ENCODE data around the gene TRIP13. TPM values are rescaled to one million over a fixed set of nuclear protein-coding genes. Genes with fewer than 3 reads are reported as not detected.

TRIP13 gene
- total and polyA plus RNA-seq, 2 of the 13 experiments (the other 11 are each of a cell fraction or from before 2014, with no cell fraction given), result 13.5 to 33.0 TPM

- H2AFZ ChIP-seq (ENCODE audit: low read length), result no peak overlapping the region
- H3K9me3 ChIP-seq (ENCODE audit: low read length), result no peaks in the 10 kb centered on the region
- DNase-seq (ENCODE audit: low spot score) (no peak), ATAC-seq (no peak), FAIRE-seq (no peak)
- TF ChIP-seq ZNF572 (CRISPR knock-in tag; IDR thresholded peaks at IDR 0.05), result no peak
- TF ChIP-seq CEBPZ (IDR thresholded peaks at IDR 0.05; ENCODE audit: low read length), result no peak
- TF ChIP-seq ZNF292 (CRISPR knock-in tag; IDR thresholded peaks at IDR 0.05; ENCODE audit: borderline replicate concordance, low read depth), result no peak
- TF ChIP-seq, protein P1, sequence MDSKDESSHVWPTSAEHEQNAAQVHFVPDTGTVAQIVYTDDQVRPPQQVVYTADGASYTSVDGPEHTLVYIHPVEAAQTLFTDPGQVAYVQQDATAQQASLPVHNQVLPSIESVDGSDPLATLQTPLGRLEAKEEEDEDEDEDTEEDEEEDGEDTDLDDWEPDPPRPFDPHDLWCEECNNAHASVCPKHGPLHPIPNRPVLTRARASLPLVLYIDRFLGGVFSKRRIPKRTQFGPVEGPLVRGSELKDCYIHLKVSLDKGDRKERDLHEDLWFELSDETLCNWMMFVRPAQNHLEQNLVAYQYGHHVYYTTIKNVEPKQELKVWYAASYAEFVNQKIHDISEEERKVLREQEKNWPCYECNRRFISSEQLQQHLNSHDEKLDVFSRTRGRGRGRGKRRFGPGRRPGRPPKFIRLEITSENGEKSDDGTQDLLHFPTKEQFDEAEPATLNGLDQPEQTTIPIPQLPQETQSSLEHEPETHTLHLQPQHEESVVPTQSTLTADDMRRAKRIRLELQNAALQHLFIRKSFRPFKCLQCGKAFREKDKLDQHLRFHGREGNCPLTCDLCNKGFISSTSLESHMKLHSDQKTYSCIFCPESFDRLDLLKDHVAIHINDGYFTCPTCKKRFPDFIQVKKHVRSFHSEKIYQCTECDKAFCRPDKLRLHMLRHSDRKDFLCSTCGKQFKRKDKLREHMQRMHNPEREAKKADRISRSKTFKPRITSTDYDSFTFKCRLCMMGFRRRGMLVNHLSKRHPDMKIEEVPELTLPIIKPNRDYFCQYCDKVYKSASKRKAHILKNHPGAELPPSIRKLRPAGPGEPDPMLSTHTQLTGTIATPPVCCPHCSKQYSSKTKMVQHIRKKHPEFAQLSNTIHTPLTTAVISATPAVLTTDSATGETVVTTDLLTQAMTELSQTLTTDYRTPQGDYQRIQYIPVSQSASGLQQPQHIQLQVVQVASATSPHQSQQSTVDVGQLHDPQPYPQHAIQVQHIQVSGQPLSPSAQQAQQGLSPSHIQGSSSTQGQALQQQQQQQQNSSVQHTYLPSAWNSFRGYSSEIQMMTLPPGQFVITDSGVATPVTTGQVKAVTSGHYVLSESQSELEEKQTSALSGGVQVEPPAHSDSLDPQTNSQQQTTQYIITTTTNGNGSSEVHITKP (CRISPR knock-in tag; IDR thresholded peaks at IDR 0.05; ENCODE audit: low read depth), result no peak
- no peak for TF ChIP-seq ZBTB49 (CRISPR knock-in tag; IDR thresholded peaks at IDR 0.05; ENCODE audit: borderline replicate concordance)
- TF ChIP-seq, protein P2, sequence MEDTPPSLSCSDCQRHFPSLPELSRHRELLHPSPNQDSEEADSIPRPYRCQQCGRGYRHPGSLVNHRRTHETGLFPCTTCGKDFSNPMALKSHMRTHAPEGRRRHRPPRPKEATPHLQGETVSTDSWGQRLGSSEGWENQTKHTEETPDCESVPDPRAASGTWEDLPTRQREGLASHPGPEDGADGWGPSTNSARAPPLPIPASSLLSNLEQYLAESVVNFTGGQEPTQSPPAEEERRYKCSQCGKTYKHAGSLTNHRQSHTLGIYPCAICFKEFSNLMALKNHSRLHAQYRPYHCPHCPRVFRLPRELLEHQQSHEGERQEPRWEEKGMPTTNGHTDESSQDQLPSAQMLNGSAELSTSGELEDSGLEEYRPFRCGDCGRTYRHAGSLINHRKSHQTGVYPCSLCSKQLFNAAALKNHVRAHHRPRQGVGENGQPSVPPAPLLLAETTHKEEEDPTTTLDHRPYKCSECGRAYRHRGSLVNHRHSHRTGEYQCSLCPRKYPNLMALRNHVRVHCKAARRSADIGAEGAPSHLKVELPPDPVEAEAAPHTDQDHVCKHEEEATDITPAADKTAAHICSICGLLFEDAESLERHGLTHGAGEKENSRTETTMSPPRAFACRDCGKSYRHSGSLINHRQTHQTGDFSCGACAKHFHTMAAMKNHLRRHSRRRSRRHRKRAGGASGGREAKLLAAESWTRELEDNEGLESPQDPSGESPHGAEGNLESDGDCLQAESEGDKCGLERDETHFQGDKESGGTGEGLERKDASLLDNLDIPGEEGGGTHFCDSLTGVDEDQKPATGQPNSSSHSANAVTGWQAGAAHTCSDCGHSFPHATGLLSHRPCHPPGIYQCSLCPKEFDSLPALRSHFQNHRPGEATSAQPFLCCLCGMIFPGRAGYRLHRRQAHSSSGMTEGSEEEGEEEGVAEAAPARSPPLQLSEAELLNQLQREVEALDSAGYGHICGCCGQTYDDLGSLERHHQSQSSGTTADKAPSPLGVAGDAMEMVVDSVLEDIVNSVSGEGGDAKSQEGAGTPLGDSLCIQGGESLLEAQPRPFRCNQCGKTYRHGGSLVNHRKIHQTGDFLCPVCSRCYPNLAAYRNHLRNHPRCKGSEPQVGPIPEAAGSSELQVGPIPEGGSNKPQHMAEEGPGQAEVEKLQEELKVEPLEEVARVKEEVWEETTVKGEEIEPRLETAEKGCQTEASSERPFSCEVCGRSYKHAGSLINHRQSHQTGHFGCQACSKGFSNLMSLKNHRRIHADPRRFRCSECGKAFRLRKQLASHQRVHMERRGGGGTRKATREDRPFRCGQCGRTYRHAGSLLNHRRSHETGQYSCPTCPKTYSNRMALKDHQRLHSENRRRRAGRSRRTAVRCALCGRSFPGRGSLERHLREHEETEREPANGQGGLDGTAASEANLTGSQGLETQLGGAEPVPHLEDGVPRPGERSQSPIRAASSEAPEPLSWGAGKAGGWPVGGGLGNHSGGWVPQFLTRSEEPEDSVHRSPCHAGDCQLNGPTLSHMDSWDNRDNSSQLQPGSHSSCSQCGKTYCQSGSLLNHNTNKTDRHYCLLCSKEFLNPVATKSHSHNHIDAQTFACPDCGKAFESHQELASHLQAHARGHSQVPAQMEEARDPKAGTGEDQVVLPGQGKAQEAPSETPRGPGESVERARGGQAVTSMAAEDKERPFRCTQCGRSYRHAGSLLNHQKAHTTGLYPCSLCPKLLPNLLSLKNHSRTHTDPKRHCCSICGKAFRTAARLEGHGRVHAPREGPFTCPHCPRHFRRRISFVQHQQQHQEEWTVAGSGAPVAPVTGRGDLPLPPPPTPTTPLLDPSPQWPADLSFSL (CRISPR knock-in tag; IDR thresholded peaks at IDR 0.05), result no peak
- no peak for TF ChIP-seq ISL2 (CRISPR knock-in tag; IDR thresholded peaks at IDR 0.05)
- H3K4me2 ChIP-seq (ENCODE audit: low read depth, low read length), result no peak overlapping the region
- ChIA-PET POLR2A (no interaction called here), CTCF (ENCODE audit: low intra/inter-chr PET ratio, low total read pairs) (no interaction called here)
- 94% methylated on average over 8 of the region's 8 CpGs for WGBS (ENCODE audit: low lambda C conversion rate)
- no peaks in the 10 kb centered on the region for H3K27me3 ChIP-seq (ENCODE audit: control insufficient read depth in 1 of 2, insufficient read depth in 2 of 2, low read length in 2 of 2)
- no peak overlapping the region for H3K4me3 ChIP-seq (replicated peaks in 1 of 3; ENCODE audit: insufficient read depth in 1 of 3, low read depth in 2 of 3, low read length in 3 of 3)
- H3K79me2 ChIP-seq (ENCODE audit: insufficient read depth, low read length), result no peaks in the 10 kb centered on the region
- no peaks in the 10 kb centered on the region for H3K4me1 ChIP-seq (ENCODE audit: insufficient read depth, low read length)
- H3K36me3 ChIP-seq (replicated peaks in 1 of 2; ENCODE audit: control insufficient read depth in 1 of 2, insufficient read depth in 2 of 2, low read length in 2 of 2), result peaks cover 34 to 90% of the 10 kb centered on the region in 2 experiments
- H4K20me1 ChIP-seq (ENCODE audit: insufficient read depth, low read length), result no peaks in the 10 kb centered on the region
- BruUV-seq (replicated peaks), result no TSS peak
- no peak overlapping the region for H3K27ac ChIP-seq (ENCODE audit: extremely low read length, insufficient read depth, low read length)
- H3K9ac ChIP-seq (ENCODE audit: insufficient read depth, low read depth, low read length), result no peak overlapping the region
- in situ Hi-C loops (cut with HindIII; ENCODE audit: extremely low pct_ligation_motif_present, low pct_unique_long_range_greater_than_20kb) (no loop called here), intact Hi-C loops (cut with micrococcal nuclease; ENCODE audit: unreplicated experiment) (no loop called here)
These were observed 19.4 kb upstream of the TRIP13 start for GRCh38 chr5:873328-873727.

Measured in HepG2 (cell line).